Measurements from ENCODE around the gene FBN1.

- no peak for TF ChIP-seq CTCF (IDR thresholded peaks at IDR 0.05)
- TF ChIP-seq EZH2 (IDR thresholded peaks at IDR 0.05): no peak
- TF ChIP-seq EZH2phosphoT487 (IDR thresholded peaks at IDR 0.05): no peak
Observed at GRCh38 chr15:48634096-48634495, 11.4 kb downstream of the FBN1 start.

All from neural progenitor cell (in vitro differentiated cells).